Keratinocyte (primary cell): ENCODE measurements around the gene GPR3. TPM values are rescaled to one million over a fixed set of nuclear protein-coding genes. Genes with fewer than 3 reads are reported as not detected.
"Not testable (repeated sequence)": the region's sequence is repeated elsewhere in the genome, so short reads cannot be mapped to it uniquely, and the experiment has no call there.

Source experiments
- DNase-seq: peaks from one replicate; pipeline ENCODE4 v3.0.0-alpha.2; 2011; ENCODE audit warnings: low read depth, missing footprints, low spot score
- FAIRE-seq: peaks from 2 replicates; lab custom pipeline; 2011; peaks lifted over from hg19 to GRCh38; lab: Jason Lieb, UNC
- H2AFZ ChIP-seq: 2 replicates; pipeline ENCODE4 v1.6.0; 2012; ENCODE audit warnings: low read length, control low read depth, inconsistent platforms; ENCODE audit not compliant: control insufficient read depth
- H3K27ac ChIP-seq: 2 replicates; pipeline ENCODE4 v1.5.1; 2011; ENCODE audit warnings: low read length; ENCODE audit not compliant: control insufficient read depth, insufficient read depth
- H3K27me3 ChIP-seq: 3 replicates; pipeline ENCODE4 v1.6.0; 2011; ENCODE audit warnings: low read length; ENCODE audit not compliant: control insufficient read depth, insufficient read depth; ENCODE audit errors: extremely low read depth
- H3K36me3 ChIP-seq, 2 experiments: 2 replicates in 1 of 2; 3 replicates in 1 of 2; pipeline ENCODE4 v1.5.1; 2011; ENCODE audit warnings: low read length in 2 of 2, mild to moderate bottlenecking in 1 of 2; ENCODE audit not compliant: control insufficient read depth in 2 of 2, insufficient read depth in 2 of 2; ENCODE audit errors: extremely low read depth in 1 of 2
- H3K4me1 ChIP-seq: 3 replicates; pipeline ENCODE4 v1.5.1; 2011; ENCODE audit warnings: low read length; ENCODE audit not compliant: control insufficient read depth, insufficient read depth; ENCODE audit errors: extremely low read depth
- H3K4me2 ChIP-seq: 3 replicates; pipeline ENCODE4 v1.6.0; 2011; ENCODE audit warnings: low read depth, low read length; ENCODE audit not compliant: control insufficient read depth, insufficient read depth; ENCODE audit errors: extremely low read depth
- H3K4me3 ChIP-seq, 3 experiments: fragments of 200-600 bp in 1 of 3; sonication (generic) in 1 of 3; 2 replicates in 2 of 3; 3 replicates in 1 of 3; pipeline ENCODE4 v1.5.1; 2011 to 2016; ENCODE audit warnings: low read length in 3 of 3, mild to moderate bottlenecking in 3 of 3, control low read depth in 2 of 3, inconsistent platforms in 1 of 3, low read depth in 1 of 3, mixed read lengths in 1 of 3, mixed run types in 1 of 3, moderate library complexity in 1 of 3; ENCODE audit not compliant: control insufficient read depth in 2 of 3, insufficient read depth in 2 of 3; ENCODE audit errors: extremely low read depth in 1 of 3
- H3K79me2 ChIP-seq: 2 replicates; pipeline ENCODE4 v1.6.0; 2012; ENCODE audit warnings: low read length; ENCODE audit not compliant: control insufficient read depth, insufficient read depth
- H3K9ac ChIP-seq: 3 replicates; pipeline ENCODE4 v1.6.0; 2011; ENCODE audit warnings: low read length; ENCODE audit not compliant: control insufficient read depth, insufficient read depth; ENCODE audit errors: extremely low read depth
- H3K9me1 ChIP-seq: 3 replicates; pipeline ENCODE4 v1.6.0; 2011; ENCODE audit warnings: low read length; ENCODE audit not compliant: control insufficient read depth, insufficient read depth; ENCODE audit errors: extremely low read depth
- H3K9me3 ChIP-seq: 2 replicates; pipeline ENCODE4 v1.5.1; 2012; ENCODE audit warnings: low read depth, low read length; ENCODE audit not compliant: control insufficient read depth
- H4K20me1 ChIP-seq: 3 replicates; pipeline ENCODE4 v1.6.0; 2011; ENCODE audit warnings: low read length; ENCODE audit not compliant: control insufficient read depth, insufficient read depth; ENCODE audit errors: extremely low read depth
- EZH2 ChIP-seq: IDR thresholded peaks from one replicate; pipeline ENCODE4 v1.6.1; 2012; ENCODE audit warnings: inconsistent platforms, mild to moderate bottlenecking, low read length, moderate library complexity
- dilution Hi-C: fragments of 300-500 bp; cut with MboI; formaldehyde crosslinking; loops from one replicate; pipeline ENCODE4 v1.7.0; 2020; ENCODE audit warnings: low sequenced_read_pairs; ENCODE audit not compliant: extremely low pct_ligation_motif_present
- polyA plus RNA-seq, 5 experiments: library from polyadenylated mRNA; depleted of rRNA in 3 of 5; stranded (reverse) in 3 of 5; stranded (forward) in 1 of 5; unstranded in 1 of 5; fragments of >200 nt; gene quantifications; 1 replicate in 1 of 5; 2 replicates in 3 of 5; 3 replicates in 1 of 5; pipeline versions ENCODE4 v1.2.1 to v1.2.3, GENCODE V29; 2011 to 2012; ENCODE audit warnings: missing spikeins in 2 of 5, low read depth in 1 of 5, low replicate concordance in 1 of 5
- TF ChIP-seq, protein P1 (sequence below), 3 experiments: IDR thresholded peaks in 1 of 3; conservative IDR thresholded peaks in 1 of 3; optimal IDR thresholded peaks in 1 of 3; 2 replicates in 2 of 3; 3 replicates in 1 of 3; pipeline versions ENCODE3 to v1.5.1; 2011; ENCODE audit warnings: low read length in 3 of 3, mild to moderate bottlenecking in 3 of 3, moderate library complexity in 2 of 3, control low read depth in 1 of 3, inconsistent platforms in 1 of 3; ENCODE audit not compliant: insufficient read depth in 2 of 3; ENCODE audit errors: extremely low read depth in 1 of 3

GPR3 gene
- polyA plus RNA-seq, 1 donor (not counting 4 experiments of a cell fraction or from before 2014, with no cell fraction given): 1.4 TPM

- Histone ChIP-seq H3K36me3 (peaks cover 5 to 19% of the 10 kb centered on the region in 2 experiments), H3K4me3 (no peak overlapping the region), H3K79me2 (peaks cover 65% of the 10 kb centered on the region), H2AFZ (no peak overlapping the region), H3K9me1 (peaks cover 3% of the 10 kb centered on the region), H3K27me3 (no peaks in the 10 kb centered on the region), H4K20me1 (peaks cover 7% of the 10 kb centered on the region), H3K9ac (no peak overlapping the region), H3K27ac (no peak overlapping the region), H3K4me1 (peaks cover 19% of the 10 kb centered on the region), H3K9me3 (no peaks in the 10 kb centered on the region), H3K4me2 (no peak overlapping the region)
- FAIRE-seq (no peak), DNase-seq (no peak)
- dilution Hi-C loops: no loop called here
- TF ChIP-seq, protein P1, sequence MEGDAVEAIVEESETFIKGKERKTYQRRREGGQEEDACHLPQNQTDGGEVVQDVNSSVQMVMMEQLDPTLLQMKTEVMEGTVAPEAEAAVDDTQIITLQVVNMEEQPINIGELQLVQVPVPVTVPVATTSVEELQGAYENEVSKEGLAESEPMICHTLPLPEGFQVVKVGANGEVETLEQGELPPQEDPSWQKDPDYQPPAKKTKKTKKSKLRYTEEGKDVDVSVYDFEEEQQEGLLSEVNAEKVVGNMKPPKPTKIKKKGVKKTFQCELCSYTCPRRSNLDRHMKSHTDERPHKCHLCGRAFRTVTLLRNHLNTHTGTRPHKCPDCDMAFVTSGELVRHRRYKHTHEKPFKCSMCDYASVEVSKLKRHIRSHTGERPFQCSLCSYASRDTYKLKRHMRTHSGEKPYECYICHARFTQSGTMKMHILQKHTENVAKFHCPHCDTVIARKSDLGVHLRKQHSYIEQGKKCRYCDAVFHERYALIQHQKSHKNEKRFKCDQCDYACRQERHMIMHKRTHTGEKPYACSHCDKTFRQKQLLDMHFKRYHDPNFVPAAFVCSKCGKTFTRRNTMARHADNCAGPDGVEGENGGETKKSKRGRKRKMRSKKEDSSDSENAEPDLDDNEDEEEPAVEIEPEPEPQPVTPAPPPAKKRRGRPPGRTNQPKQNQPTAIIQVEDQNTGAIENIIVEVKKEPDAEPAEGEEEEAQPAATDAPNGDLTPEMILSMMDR (optimal IDR thresholded peaks at IDR 0.05 in 1 of 3, IDR thresholded peaks at IDR 0.05 in 1 of 3, conservative IDR thresholded peaks at IDR 0.05 in 1 of 3; ENCODE audit: extremely low read depth in 1 of 3, insufficient read depth in 2 of 3, low read length in 3 of 3): no peak
- TF ChIP-seq EZH2: no peak
Observed at GRCh38 chr1:27431601-27431940, 39.1 kb downstream of the GPR3 start.

DNA sequence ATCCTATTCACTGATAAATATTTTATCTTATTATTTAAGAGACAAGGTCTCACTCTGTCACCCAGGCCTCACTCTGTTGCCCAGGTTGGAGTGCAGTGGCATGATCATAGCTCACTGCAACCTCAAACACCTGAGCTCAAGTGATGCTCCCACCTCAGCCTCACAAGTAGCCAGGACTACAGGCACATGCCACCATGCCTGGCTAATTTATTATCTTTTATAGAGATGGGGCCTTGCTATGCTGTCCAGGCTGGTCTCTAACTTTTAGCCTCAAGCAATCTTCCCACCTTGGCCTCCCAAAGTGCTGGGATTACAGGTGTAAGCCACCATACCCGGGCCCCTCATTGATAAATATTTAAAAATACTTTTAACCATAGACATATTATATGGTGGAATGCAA is 40.3 kb downstream of the GPR3 start:
- H3K79me2 ChIP-seq: peaks cover 76% of the 10 kb centered on the region
- not testable (repeated sequence) for DNase-seq

GRCh38 chr1:27433706-27434105 is 41.3 kb downstream of the GPR3 start:
- H3K9ac ChIP-seq: no peak overlapping the region
- H2AFZ ChIP-seq: no peak overlapping the region
- TF ChIP-seq, protein P1 (optimal IDR thresholded peaks at IDR 0.05 in 1 of 3, IDR thresholded peaks at IDR 0.05 in 1 of 3, conservative IDR thresholded peaks at IDR 0.05 in 1 of 3; ENCODE audit: extremely low read depth in 1 of 3, insufficient read depth in 2 of 3, low read length in 3 of 3): no peak
- H3K79me2 ChIP-seq: peaks cover 83% of the 10 kb centered on the region
- H3K36me3 ChIP-seq: peaks cover 0 to 4% of the 10 kb centered on the region in 2 experiments
- no peak overlapping the region for H3K4me3 ChIP-seq
- no peak for DNase-seq
- peaks cover 33% of the 10 kb centered on the region for H3K4me1 ChIP-seq
- H3K27me3 ChIP-seq: no peaks in the 10 kb centered on the region
- peaks cover 9% of the 10 kb centered on the region for H4K20me1 ChIP-seq
- H3K27ac ChIP-seq: no peak overlapping the region
- H3K9me3 ChIP-seq: no peaks in the 10 kb centered on the region
- H3K4me2 ChIP-seq: no peak overlapping the region
- H3K9me1 ChIP-seq: peaks cover 3% of the 10 kb centered on the region
- dilution Hi-C loops: no loop called here
- FAIRE-seq: no peak

More for the DNA sequence above, 40.3 kb downstream of the GPR3 start:
- dilution Hi-C loops, H3K27me3 ChIP-seq, H3K9ac ChIP-seq, H3K4me2 ChIP-seq, H2AFZ ChIP-seq, H3K9me3 ChIP-seq, H3K27ac ChIP-seq, FAIRE-seq, H3K4me3 ChIP-seq, H3K9me1 ChIP-seq, H4K20me1 ChIP-seq: not testable (repeated sequence)
- Histone ChIP-seq H3K4me1 (peaks cover 30% of the 10 kb centered on the region), H3K36me3 (peaks cover 4 to 11% of the 10 kb centered on the region in 2 experiments)
